UCSD-AML1 (cell line): Measurements from ENCODE around the gene ITGB2.
"Not testable (repeated sequence)": the region's sequence is repeated elsewhere in the genome, so short reads cannot be mapped to it uniquely, and the experiment has no call there.

Experiments used
- DNase-seq: peaks from one replicate; lab custom pipeline; 2025; ENCODE audit not compliant: unreplicated experiment; lab: John Stamatoyannopoulos, UW

The ITGB2 gene

DNA sequence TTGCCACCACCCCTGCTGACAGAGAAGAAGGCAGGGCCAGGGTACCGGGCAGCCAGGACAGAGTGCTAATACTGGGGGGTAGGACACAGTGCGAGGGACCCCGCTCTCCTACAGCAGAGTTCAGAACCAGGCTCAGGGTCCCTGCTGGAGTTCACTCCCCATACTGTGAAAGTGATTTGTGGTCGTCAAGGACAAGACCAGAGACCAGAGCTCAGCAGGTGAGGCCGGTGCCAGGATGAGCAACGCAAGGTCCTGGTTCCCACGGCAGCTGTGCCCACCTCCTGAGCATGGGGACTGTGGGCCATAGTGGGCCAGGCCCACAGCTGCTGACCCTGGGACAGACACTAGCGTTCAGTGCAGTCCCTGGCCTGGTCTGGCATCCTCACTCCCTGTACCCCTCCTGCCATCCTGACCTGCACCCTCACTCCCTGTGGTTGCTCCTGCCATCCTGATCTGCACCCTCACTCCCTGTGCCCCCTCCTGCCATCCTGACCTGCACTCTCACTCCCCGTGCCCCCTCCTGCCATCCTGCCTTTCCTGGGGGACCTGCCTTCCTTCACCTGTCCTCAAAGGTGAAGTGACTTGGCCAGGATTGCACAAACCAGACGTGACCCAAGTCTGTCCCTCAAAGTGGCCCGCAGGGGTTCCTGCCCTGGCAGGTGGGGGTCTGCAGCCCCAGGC lies 33.4 kb downstream of the ITGB2 start:
- DNase-seq = no peak

DNA sequence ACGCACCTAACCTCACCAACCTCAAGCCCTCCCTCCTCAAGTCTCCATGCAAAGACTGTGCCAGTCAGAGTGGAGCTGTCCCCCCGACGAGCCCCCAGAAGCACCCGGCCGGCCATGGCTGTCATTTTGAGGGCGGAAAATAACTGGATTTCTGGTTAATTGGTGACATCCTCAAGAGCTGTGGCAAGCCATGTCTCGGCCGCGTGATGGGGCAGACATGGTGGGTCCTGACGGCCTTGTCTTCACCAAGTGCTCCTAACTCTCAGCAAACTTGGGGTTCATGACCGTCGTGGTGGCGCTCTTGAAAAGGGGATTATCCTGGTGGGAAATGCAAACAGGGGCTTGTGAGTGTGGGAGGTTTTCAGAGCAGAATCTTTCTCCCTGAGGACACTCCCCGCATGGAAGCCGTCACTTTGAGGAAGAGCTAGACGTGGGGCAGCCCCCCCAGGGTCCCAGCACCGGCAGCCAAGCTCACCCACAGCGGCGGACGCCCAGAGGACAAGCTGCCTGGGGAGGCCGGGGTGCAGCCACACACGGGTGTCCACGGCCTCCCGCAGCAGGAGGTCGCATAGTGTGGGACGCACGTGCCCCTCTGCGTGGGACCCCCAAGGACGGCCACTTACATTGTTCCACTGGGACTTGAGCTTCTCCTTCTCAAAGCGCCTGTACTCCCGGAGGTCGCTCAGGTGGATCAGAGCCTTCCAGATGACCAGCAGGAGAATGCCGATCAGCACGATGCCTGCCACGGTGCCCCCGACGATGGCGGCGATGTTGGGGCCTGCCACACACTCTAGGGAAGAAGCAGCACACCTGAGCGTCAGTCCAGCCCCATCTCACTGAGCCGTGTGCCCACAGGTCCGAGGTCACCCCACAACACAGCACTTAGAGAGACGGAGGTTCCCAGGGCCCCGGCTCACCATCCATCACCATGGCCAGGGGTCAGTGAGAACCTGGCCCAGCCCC lies 34.3 kb downstream of the ITGB2 start:
- DNase-seq = no peak

DNA sequence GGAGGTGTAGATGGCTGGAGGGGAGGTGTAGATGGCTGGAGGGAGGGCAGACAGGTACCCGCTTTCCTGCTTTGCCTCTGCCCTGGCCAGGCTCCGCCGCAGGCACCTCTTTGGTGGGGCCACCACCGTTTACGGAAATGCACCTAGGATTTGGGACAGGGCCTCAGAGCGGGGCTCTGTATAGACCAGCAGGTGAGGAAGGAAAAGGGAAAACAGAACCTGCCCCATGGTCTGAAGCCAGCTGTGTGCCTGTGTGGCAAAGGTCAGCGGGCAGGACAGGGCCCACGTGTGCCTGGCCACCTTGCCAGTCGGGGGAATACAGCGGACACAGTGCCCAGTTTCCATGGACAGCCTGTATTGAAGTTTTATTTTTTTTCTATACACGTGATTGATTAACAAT lies 35.1 kb downstream of the ITGB2 start:
- no peak for DNase-seq

DNA sequence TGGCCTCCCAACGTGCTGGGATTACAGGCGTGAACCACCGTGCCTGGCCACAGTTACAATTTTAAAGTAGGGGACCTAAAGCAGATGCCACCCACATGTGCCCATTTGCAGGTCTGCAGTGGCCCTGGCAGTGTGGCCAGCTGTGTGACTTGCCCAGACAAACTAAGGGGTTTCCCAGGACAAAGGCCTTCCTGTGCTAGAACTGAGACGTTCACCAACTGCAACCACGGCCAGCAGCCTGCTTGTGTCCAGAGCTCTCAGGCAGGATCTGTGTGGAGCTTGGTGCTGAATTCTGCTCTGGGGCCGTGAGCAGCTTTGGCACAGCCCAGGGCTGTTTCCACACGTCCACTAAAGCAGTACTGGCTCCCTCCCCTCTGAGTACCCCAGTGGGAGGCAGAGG lies 36.6 kb downstream of the ITGB2 start:
- no peak for DNase-seq

DNA sequence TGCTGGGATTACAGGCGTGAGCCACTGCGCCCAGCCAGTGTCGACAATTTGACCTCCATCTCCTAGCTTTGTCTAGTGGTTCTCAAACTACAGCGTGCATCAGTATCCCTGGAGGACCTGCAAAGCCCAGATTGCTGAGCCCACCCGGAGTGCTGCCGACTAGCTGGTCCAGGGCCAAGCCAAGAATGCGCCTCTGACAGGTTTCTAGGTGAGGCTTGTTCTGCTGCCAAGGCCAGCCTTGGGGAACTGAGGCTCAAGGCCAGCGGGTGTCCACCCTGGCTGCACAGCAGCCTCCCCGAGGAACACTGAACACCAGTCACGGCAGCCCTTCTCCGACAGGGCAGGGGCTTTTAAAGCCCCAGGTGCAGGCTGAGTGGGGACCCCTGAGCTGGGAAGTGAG lies 37.4 kb downstream of the ITGB2 start:
- no peak for DNase-seq

DNA sequence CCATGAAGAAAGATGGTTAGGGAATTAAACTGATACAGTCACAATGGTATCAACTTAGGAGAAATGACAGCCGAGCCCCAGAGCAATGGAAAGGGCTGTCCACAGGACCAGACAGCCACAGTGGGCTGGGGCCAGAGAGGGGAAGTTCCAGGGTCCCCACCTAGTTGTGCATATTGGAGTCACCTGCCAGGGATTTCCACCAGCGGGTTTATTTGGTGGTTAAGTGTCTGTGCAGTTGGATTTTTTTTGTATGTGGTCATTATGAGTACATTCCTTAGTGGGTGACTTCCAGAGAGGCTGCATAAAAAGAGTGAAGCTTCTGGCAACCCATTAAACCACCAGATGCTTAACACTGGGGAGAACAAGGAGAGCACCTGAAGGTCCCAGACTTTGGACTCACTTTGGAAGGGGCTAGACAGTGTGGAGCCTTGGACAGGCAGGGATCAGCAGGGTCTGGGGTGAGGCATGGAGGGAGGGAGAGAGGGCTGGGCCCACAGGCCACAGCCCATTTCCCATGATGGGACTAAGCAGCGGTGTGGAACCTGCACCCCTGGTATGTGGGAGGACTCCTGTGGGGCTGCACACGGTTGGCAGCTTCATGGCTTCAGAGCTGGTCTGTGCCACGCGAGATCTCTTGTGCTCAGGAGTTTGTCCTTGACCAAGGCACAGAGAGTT lies 39.4 kb downstream of the ITGB2 start:
- DNase-seq = peak; percentile 54

DNA sequence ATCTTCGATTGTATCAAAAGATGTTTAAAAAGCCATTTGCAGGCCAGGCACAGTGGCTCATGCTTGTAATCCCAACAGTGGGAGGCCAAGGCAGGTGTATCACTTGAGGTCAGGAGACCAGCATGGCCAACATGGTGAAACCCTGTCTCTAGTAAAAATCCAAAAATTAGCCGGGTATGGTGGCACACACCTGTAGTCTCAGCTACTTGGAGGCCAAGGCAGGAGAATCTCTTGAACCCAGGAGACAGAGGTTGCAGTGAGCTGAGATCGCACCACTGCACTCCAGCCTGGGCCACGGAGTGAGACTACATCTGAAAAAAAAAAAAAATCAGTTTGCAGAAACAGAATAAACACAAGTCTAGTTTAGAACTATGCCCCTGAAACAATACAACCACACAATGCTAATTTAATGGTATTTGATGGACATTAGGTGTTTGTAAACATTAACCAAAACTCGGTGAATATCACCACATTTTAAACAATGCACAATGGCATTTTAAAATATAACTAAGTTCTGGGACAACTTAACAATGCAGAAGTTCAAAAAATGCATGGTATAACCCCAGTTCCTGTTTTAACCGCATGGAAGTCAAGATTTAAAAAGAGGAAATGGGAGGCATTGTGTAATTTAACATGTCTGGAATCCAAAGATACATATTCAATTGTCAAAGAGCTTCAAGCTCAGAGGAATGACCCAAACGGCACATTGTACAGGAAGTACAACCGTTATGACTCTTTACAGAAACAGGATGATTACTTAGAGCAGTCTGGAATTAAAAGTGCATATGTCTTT lies 40.1 kb downstream of the ITGB2 start:
- no peak for DNase-seq

DNA sequence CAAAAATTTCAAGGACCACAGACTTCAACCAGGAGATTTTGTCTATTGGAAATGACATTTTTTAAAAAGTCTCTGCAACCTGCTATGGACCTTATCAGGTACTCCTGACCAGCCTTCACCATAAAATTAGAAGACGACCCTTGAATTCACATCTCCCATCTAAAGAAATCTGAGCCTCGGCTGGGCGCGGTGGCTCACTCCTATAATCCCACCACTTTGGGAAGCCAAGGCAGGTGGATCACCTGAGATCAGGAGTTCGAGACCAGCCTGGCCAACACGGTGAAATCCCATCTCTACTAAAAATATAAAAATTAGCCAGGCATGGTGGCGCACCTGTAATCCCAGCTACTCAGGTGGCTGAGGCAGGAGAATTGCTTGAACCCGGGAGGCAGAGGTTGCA lies 41.5 kb downstream of the ITGB2 start:
- not testable (repeated sequence) for DNase-seq

DNA sequence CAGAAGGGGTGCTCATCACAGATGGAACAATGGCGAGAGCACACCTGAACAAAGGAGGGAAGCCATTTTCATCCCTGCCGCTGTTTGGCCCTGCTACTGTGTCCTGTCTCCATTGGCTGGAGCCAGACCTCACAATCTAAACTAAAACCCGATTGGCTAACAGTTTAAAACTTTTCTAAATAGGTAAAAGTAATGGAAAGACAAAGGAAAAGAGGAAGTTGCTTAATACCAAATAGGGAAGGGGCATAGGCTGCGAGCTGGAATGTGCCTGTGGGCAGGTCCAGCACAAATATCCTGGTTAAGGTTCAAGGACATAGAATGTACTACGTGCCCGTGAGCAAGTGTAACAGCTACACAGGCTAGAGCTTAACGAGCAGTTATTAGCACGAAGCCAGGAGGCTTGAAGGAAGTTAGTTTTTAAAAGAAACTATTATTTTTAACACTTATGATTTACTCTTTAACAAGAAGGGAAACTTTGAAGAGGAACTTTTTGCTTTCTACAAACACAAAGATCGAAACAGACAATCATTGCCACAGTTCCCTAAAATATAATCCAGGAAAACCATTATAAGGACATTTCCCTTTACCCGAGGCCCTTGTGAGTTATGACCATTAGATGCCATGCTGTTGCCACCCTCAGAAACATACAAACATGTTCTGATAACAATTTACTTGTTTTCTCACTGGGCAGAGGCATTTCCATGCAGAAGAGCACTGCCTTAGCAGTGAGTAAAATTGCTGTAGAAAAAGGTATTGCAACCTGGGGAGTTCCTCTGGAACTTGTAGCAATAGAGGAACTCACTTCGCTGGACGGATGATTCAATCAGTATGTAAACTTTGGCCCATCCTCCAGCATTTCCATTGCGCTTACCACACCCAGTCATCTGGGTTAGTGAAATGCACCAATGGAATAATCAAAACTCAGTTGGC lies 42.4 kb downstream of the ITGB2 start:
- peak; percentile 50 for DNase-seq

DNA sequence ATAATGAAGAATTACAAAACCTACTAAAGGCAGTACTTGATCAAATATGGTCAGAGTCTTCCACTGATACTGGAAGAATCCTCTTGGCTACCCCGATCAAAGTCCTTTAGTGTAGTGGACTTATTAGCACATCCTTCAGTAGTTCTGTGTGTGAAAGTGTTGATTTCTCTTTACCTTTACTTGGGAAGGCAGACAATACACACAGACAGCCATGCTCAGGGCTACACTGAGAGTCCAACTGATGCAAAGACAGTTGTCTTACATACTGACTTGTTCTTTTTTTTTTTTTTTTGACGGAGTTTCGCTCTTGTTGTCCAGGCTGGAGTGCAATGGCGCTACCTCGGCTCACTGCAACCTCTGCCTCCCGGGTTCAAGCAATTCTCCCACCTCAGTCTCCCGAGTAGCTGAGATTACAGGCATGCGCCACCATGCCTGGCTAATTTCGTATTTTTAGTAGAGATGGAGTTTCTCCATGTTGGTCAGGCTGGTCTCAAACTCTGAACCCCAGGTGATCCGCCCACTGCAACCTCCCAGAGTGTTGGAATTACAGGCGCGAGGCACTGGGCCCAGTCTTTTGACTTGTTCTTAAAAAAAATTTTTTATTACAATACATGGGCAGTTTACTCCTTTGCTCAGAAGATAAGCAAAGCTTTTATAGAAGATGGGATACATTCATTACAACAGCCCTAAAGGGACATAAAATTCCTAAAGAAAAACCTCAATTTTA lies 43.7 kb downstream of the ITGB2 start:
- DNase-seq = no peak

DNA sequence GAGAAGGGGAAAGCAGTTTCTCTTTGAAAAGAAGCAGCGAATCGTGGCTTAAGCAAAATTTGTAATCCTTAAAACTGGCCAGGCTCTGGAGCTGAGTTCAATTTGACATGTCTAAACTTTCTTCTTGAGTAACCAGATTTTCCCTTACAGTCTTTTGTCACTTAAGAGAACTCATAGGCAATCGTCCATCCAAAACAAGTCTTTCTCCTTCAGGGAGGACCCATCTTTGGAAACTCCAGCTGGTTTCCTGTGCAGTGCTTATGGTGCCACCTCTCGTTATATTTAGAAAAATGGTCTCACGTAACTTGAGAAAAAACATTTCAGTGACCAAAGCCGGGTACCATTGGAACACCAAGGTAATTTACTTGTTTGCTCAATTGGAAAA lies 45.4 kb downstream of the ITGB2 start:
- DNase-seq = no peak

DNA sequence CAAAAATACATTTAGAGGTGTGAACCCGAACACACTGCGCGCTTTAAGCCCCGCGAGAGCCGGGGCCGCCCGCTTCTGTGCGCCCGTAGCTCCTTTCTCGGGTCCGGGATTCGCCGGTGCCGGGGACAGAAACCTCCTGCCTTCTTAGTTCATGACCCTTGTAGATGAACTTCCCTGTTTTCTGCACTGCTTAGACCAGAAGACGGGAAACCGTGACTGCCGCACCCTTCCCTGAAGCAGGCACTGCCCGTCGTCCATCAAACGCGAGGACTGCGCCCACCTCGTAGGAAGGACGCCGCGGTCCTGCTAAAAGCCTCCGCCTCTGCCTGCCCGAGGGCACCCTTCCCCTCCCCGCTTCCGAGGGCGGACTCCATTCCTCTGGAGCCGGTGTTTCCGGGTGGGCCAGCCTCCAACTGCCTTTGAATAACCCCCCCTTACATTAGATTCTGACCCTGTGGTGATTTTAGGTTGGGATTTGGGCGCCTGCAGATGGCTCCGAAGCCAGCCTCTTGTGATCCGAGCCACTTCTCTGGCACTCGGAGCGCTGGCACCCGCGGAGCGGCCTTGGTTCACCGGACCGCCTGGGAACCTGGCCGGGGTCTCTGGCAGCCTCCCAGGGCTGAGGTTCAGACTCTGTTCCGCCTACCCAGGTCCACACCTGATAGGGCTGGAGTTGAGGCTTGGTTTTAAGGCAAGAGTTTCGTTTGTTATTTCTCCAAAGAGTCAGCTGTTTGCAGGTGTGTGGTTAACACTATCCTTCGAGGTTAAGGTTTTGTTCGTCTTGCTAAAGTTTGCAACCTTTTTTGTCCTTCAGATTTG lies 46.0 kb downstream of the ITGB2 start:
- DNase-seq = peak; percentile 74

DNA sequence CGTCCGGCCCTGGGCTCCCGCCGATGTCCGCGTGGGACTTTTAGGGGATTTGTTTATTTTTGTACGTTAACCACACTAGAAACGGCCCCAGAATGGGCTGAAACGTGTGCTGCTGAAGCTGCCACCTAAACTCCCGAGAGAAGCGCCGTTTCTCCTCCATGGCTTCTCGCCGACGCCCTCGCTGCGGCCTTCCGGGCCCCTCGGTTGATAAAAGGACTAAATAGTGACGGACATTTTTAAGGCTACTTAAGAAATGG lies 46.5 kb downstream of the ITGB2 start:
- no peak for DNase-seq

DNA sequence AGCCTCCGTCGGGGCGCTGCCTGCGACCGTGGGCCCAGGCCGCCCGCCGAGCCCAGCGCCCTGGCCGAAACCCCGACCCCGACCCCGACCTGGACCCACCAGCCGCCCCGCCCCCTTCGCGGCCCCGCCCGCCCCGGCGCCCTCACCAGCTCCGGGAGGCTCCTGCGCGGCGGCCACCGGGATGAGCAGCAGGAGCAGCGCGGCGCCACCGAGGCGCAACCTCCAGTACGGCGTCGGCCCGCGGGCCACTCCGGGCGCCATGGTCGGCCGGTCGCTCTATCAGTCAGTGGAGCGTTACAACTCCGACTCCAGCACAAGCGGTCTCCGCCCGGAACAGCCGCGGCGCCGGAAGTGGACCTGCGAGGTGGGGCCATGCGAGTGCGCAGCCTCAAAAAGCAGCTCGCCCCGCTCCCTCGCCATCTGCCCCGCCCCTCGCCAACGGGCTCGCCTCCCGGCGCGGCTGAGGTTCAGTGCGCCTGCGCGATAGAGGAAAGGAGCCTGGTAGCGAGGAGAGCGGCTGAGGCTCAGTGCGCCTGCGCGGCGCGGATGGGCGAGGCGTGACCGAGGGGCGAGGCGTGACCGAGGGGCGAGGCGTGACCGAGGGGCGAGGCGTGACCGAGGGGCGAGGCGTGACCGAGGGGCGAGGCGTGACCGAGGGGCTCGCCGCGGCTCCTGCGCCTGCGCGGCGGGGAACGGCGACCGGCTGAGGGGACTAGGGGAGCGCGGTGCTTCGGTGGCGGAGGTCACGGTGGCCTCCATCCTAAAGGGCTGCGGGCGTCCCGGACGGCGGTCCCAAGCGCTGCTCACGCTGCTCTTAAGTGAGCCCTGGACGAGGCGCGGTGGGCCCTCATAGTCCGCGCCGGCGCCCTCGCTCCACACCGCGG lies 47.1 kb downstream of the ITGB2 start, which contains the start of gene PTTG1IP:
Gene PTTG1IP, minus strand, starts transcription at position 335 of the 884 bp plus-strand sequence. Its CDS starts 74 bp downstream, at position 261.
- peak; percentile 100 for DNase-seq

DNA sequence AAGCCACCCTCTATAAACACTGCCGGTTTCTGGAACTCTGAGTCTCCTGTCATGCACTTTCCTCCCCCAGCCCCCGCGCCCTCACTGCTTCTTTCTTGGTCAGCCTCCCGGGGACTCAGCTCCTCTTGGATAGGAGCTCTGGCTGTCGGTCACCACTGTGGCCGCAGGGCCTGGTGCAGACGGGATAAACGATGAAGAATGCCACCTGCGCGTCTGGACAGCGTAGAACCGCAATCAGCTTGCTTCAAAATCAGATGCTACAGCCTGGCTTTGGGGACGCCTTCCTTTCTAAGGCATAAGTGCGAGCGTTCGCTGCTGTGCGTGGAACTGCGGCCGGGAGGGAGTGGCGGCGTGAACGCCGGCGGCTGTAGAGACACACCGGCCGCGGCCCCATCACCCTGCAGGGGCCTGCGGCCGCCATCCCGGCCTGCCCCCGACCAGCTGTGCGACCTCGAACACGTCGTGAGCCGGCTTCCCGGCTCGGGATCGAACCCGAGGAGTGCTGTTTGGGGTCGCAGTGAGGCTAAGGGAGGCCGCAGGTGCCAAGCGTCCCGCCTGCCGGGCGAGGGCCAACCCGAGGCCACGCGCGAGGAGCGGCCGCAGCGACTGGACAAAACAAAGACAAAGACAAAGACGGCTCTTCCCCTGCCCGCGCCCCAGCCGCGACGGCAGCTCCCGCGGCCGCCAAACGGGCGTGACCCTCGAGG lies 47.9 kb downstream of the ITGB2 start:
- DNase-seq = no peak

DNA sequence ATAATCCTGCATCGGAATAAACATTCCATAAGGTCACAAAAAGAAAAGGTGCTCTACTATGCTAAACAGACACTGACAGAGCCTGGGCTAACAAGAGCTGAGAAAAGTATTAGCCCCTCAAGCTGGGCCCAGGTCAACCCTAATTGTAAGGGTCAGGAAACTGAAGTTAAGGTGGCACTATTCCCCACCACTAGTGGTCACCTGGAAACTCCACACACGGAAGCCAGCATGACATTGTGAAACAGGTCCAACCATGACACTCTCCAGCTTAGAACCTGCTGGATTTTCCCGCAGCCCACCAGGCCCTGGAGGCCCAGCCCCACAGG lies 48.4 kb downstream of the ITGB2 start:
- no peak for DNase-seq
